HG02870 (cell line): ENCODE measurements around the gene SERPINC1.
"Not testable (repeated sequence)": the region's sequence is repeated elsewhere in the genome, so short reads cannot be mapped to it uniquely, and the experiment has no call there.

Source experiments
- ATAC-seq: cut with Tn5 transposase; IDR thresholded peaks from one replicate; pipeline ENCODE4 v1.9.1; 2021; ENCODE audit warnings: mild to moderate bottlenecking, moderate library complexity; ENCODE audit not compliant: unreplicated experiment

SERPINC1 gene

DNA sequence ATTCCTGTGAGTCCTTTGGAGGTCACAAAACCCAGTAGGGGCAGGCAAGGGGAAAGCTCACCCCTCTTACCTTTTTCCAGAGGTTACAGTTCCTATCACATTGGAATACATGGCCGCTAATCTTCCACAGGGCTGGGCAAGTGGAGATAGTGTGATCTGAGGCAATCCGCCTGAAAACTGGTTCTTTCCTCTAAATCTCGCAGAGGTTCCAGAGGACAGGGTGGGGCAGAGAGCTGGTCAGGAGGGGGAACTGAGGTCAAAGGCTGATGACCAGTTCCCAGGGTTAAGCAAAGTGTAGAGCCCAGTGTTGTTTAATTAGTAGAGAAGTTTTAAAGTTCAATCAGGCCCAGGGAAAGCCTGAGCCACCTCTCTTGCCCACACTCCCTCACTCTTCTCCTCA lies at the start of gene SERPINC1:
Gene SERPINC1, minus strand, starts transcription at position 179 of the 400 bp plus-strand sequence. Its CDS starts 68 bp downstream, at position 111.
- no peak for ATAC-seq

- ATAC-seq: not testable (repeated sequence)
Measured at GRCh38 chr1:173965896-173966295, 48.8 kb upstream of the SERPINC1 start.

DNA sequence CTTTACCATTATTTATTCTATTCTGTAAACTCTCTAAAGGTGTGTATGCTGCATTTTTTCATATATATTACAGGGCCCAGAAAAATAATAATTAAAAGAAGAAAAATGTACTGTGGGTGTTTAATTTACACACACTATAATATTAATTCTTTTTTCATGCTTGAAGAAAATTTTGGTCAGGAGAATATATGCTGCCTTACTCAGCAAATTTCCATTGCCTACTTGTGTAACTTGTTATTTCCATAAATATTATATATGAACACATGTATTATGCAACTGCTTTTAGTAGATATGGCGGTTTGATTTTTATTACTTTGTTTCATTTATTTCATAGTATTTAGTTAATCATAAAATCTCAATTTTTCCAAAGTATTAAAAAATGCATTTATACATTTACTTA lies 46.4 kb upstream of the SERPINC1 start:
- ATAC-seq: no peak

DNA sequence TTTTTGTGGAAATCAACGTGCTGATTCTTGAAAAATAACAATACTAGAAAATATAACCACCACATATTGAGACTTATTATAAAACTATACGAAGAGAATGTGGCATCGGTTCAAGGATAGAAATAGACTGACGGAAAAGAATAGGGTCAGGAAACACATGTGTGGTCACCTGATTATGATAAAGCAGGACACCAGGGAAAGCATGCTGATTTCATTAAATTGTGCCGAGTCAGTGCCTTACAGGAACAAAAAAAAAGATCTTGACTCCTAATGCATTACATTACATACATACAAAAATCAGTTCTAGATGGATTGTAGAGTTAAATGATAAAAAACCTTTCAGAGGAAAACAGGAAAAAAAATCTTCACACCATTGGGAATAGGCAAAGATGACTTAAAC lies 43.5 kb upstream of the SERPINC1 start:
- no peak for ATAC-seq

DNA sequence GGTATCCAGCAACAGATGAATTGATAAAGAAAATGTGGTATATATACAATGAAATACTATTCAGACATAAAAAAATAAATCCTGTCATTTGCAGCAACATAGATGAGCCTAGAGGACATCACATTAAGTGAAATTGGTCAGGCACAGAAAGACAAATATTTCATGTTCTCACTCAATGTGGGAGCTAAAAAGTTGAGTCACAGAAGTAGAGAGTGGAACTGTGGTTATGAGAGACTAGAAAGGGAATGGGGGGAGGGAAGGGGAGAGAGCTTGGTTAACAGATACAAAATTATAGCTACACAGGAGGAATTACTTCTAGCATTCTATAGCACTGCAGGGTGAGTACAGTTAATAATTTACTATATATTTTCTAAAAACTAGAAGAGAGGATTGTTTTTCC lies 37.1 kb upstream of the SERPINC1 start:
- ATAC-seq: no peak

DNA sequence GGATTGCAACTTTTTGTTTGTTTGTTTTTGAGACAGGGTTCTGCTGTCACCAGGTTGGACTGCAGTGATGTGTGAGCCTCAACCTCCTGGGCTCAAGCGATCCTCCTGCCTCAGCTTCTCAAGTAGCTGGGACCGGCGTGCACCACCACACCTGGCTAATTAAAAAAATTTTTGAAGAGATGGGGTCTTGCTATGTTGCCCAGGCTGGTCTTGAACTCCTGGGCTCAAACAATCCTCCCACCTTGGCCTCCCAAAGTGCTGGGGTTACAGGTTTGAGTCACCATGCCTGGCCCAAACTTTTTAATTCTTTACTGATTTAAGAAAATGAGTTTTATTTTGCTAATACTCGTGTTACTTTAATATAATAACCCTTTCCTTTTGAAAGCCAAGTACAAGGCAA lies 31.5 kb upstream of the SERPINC1 start:
- ATAC-seq: no peak

- ATAC-seq: no peak
Measured at GRCh38 chr1:173946380-173946921, 29.3 kb upstream of the SERPINC1 start.

DNA sequence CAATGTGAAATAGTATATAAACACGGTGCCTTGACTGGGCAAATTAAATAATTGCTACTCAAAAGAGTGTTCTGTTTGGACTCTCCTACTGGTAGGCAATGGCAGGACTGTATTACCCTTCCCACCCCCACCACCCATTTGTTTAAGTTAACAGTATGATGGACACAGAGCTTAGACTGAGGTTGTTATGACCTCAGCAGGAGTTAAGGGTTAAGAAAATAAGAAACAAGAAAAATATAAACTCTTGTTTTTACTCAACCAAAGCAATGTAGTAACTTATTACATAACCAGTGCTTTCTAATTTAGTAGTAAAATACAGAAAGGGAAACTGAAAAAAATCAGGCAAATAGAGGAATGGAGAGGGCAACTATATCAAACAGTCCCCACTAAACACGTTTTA lies 19.9 kb upstream of the SERPINC1 start:
- no peak for ATAC-seq

DNA sequence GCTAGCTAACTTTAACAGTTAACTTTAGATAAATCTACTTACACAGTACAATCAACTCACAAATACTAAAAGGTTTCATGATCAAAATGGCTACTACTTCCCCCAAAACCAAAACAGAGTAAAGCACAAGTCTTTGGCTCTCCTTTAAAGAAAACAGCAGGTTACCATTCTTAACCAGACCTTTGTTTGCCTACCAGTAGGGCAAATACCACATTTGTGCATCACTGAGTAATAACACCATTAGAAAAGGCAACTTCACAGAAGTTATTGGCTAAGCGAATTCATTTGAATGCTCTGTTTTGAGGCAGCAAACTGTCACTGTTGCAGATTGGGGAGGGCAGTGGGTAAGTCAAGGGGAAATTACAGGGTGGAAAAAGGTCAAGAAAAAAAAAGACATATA lies 17.3 kb upstream of the SERPINC1 start:
- ATAC-seq: no peak

GRCh38 chr1:173930541-173930940 lies 13.4 kb upstream of the SERPINC1 start:
- not testable (repeated sequence) for ATAC-seq

GRCh38 chr1:173925306-173926242 lies 8.4 kb upstream of the SERPINC1 start:
- ATAC-seq: no peak

DNA sequence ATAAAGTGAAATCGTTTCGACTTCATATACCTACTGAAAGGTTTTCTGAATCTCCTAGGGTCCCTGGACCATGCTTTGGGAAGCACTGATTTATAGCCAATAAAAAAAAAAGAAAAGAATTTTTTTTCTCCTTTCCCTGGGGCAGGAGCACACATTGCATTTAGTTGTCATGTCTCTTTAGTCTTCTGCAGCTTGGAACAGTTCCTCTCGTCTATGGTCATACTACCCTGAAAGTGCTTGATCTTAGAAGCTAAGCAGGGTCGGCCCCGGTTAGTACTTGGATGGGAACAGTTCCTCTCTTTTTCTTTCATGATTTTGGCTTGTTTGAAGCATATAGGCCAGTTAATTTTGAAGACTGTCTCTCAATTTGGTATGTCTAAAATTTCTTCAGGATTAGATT lies 3.7 kb upstream of the SERPINC1 start:
- no peak for ATAC-seq

DNA sequence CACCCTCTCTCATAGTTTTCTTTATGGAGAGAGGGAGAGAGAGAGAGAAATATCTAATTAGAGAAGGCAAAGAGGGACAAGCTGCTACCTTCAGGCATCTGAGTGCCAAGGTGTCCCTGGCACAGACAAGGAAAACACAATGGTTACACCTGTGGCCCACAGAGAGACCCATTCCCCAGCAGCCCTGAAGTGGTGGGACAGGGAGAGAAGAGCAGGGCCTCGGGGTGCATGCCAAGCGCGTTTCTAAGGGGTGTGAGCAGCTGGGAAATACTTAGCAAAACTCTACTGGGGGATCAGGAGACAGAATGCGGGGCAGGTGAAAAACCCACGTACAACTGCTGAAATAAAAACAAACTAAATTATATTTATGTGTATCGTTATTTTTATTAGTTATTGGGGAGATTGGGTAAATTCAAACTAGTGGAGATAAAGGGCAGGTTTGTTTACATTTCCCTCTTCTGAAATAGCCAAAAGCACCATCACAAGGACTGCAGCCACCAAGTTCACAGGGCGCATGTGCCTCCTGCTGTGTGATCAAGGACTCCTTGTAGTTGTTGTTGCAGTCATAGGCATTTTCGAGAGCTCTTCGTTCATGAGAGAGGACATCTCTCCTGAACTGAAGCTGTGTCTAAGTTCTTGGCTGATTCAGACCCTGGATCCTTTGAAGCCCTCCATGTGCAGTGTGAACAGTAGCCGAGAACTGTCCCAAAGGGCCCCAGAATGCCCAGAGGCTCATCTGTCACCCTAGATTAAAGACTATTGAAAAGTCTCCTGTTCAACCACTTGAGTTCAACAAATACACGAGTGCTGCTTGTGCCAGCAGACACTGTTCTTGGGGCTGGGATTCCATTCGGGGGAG lies 737 bp upstream of the SERPINC1 start:
- ATAC-seq: no peak

GRCh38 chr1:173916667-173917066 lies 460 bp downstream of the SERPINC1 start:
- ATAC-seq: no peak

GRCh38 chr1:173915596-173915995 lies 1.5 kb downstream of the SERPINC1 start:
- ATAC-seq: no peak

- no peak for ATAC-seq
Measured at GRCh38 chr1:173914366-173914871, 2.7 kb downstream of the SERPINC1 start.

DNA sequence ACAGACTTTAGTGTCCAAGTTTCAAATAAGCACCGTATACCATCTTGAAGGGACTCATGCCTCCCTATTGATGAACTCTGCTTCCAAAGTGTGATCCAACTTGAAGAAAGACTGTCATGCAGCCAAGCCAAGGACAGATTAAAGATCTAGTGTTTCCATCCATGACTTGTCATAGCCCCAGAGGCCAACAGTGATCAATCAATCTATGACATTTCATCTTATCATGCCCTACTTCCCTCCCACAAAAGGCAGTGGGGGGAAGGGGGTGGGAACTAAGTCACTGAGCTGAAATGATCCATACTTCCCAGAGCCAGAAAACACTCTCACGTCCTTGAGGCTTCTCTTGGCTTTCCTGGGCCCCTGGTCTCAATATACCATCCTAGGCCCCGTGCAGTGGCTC lies 4.0 kb downstream of the SERPINC1 start:
- no peak for ATAC-seq

GRCh38 chr1:173903827-173904531 lies 13.1 kb downstream of the SERPINC1 start:
- ATAC-seq: no peak

GRCh38 chr1:173900992-173901391 lies 16.1 kb downstream of the SERPINC1 start:
- no peak for ATAC-seq

- no peak for ATAC-seq
Measured at GRCh38 chr1:173900427-173900826, 16.7 kb downstream of the SERPINC1 start.

DNA sequence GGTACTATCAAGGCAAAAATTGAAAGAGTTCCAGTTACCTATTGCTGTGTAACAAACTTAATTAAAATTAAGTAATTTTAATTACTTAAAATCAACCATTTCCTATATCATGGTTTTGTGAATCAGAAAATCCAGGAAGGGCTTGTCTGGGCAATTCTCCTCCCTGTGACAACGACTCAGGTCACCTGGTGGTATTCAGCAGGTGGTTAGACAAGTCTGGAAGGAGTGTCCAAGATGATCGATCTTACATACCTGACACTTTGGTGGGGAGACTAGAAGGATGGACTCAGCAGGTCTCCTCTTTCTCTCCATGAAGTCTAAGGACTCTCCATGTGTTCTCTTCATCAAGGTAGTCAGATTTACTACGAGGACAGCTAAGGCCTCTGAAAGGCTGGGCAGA lies 22.9 kb downstream of the SERPINC1 start:
- no peak for ATAC-seq
